HG02798 (cell line): ENCODE data around the gene SIPA1L3.

Source experiments
- ATAC-seq: cut with Tn5 transposase; IDR thresholded peaks from one replicate; pipeline ENCODE4 v1.9.1; 2021; ENCODE audit warnings: mild to moderate bottlenecking; ENCODE audit not compliant: unreplicated experiment, poor library complexity

The SIPA1L3 gene

GRCh38 chr19:37991176-37991835 is 84.3 kb downstream of the SIPA1L3 start:
- no peak for ATAC-seq

GRCh38 chr19:37991841-37992248 is 84.8 kb downstream of the SIPA1L3 start:
- no peak for ATAC-seq

- ATAC-seq, result no peak
Observed at GRCh38 chr19:37992761-37993160, 85.8 kb downstream of the SIPA1L3 start.

- no peak for ATAC-seq
Observed at GRCh38 chr19:37994823-37995130, 87.8 kb downstream of the SIPA1L3 start.

- no peak for ATAC-seq
Observed at GRCh38 chr19:37995346-37995745, 88.3 kb downstream of the SIPA1L3 start.

GRCh38 chr19:37997911-37998344 is 90.9 kb downstream of the SIPA1L3 start:
- ATAC-seq, result no peak

GRCh38 chr19:37998801-37999308 is 91.8 kb downstream of the SIPA1L3 start:
- ATAC-seq, result no peak

- no peak for ATAC-seq
Observed at GRCh38 chr19:37999309-38000213, 92.6 kb downstream of the SIPA1L3 start.

- no peak for ATAC-seq
Observed at GRCh38 chr19:38001158-38001781, 94.3 kb downstream of the SIPA1L3 start.

GRCh38 chr19:38003438-38004185 is 96.6 kb downstream of the SIPA1L3 start:
- no peak for ATAC-seq

GRCh38 chr19:38004186-38004520 is 97.1 kb downstream of the SIPA1L3 start:
- ATAC-seq, result peak; percentile 25

GRCh38 chr19:38004521-38005223 is 97.7 kb downstream of the SIPA1L3 start:
- peak; percentile 89 for ATAC-seq

- ATAC-seq, result no peak
Observed at GRCh38 chr19:38005224-38005614, 98.2 kb downstream of the SIPA1L3 start.

GRCh38 chr19:38006361-38007045 is 99.5 kb downstream of the SIPA1L3 start:
- no peak for ATAC-seq

GRCh38 chr19:38009650-38010242 is 102.7 kb downstream of the SIPA1L3 start:
- ATAC-seq, result no peak

GRCh38 chr19:38011426-38011825 is 104.4 kb downstream of the SIPA1L3 start:
- no peak for ATAC-seq

- ATAC-seq, result no peak
Observed at GRCh38 chr19:38012290-38012689, 105.3 kb downstream of the SIPA1L3 start.

- no peak for ATAC-seq
Observed at GRCh38 chr19:38012944-38013343, 105.9 kb downstream of the SIPA1L3 start.
